ENCODE measurements around the gene LRRC75A.

The LRRC75A gene

GRCh38 chr17:16435925-16436886, 55.8 kb downstream of the LRRC75A start:
- DNase-seq (ENCODE audit: low read depth), result no peak
- no peak overlapping the region for H3K4me3 ChIP-seq (ENCODE audit: control insufficient read depth, low read depth, low read length)
- TF ChIP-seq CTCF (IDR thresholded peaks at IDR 0.05; ENCODE audit: control insufficient read depth, insufficient read depth, low read depth, low read length, missing control alignments), result no peak

- no peak overlapping the region for H3K4me3 ChIP-seq (ENCODE audit: control insufficient read depth, low read depth, low read length)
- DNase-seq (ENCODE audit: low read depth), result no peak
- no peak for TF ChIP-seq CTCF (IDR thresholded peaks at IDR 0.05; ENCODE audit: control insufficient read depth, insufficient read depth, low read depth, low read length, missing control alignments)
Measured at GRCh38 chr17:16434662-16435061, 57.3 kb downstream of the LRRC75A start.

GRCh38 chr17:16433514-16433913, 58.5 kb downstream of the LRRC75A start:
- no peak for DNase-seq (ENCODE audit: low read depth)
- no peak for TF ChIP-seq CTCF (IDR thresholded peaks at IDR 0.05; ENCODE audit: control insufficient read depth, insufficient read depth, low read depth, low read length, missing control alignments)

GRCh38 chr17:16432017-16432416, 60.0 kb downstream of the LRRC75A start:
- TF ChIP-seq CTCF (IDR thresholded peaks at IDR 0.05; ENCODE audit: control insufficient read depth, insufficient read depth, low read depth, low read length, missing control alignments), result no peak
- no peak for DNase-seq (ENCODE audit: low read depth)
- no peak overlapping the region for H3K4me3 ChIP-seq (ENCODE audit: control insufficient read depth, low read depth, low read length)

More at GRCh38 chr17:16433514-16433913, 58.5 kb downstream of the LRRC75A start:
- no peak overlapping the region for H3K4me3 ChIP-seq (ENCODE audit: control insufficient read depth, low read depth, low read length)

GRCh38 chr17:16430650-16431049, 61.3 kb downstream of the LRRC75A start:
- TF ChIP-seq CTCF (IDR thresholded peaks at IDR 0.05; ENCODE audit: control insufficient read depth, insufficient read depth, low read depth, low read length, missing control alignments), result no peak
- no peak for DNase-seq (ENCODE audit: low read depth)
- H3K4me3 ChIP-seq (ENCODE audit: control insufficient read depth, low read depth, low read length), result no peak overlapping the region

GRCh38 chr17:16429083-16429482, 62.9 kb downstream of the LRRC75A start:
- H3K4me3 ChIP-seq (ENCODE audit: control insufficient read depth, low read depth, low read length), result no peak overlapping the region
- DNase-seq (ENCODE audit: low read depth), result no peak
- TF ChIP-seq CTCF (IDR thresholded peaks at IDR 0.05; ENCODE audit: control insufficient read depth, insufficient read depth, low read depth, low read length, missing control alignments), result no peak
